HS-27A (cell line): ENCODE data around the gene NPB.
A peak's percentile ranks its signal among the peaks of the same experiment; 100 is the strongest.
"Not testable (repeated sequence)": the region's sequence is repeated elsewhere in the genome, so short reads cannot be mapped to it uniquely, and the experiment has no call there.

Experiments used
- DNase-seq: peaks from one replicate; pipeline ENCODE4 v3.0.0-alpha.2; 2012; ENCODE audit warnings: low read depth, missing footprints

NPB gene

DNA sequence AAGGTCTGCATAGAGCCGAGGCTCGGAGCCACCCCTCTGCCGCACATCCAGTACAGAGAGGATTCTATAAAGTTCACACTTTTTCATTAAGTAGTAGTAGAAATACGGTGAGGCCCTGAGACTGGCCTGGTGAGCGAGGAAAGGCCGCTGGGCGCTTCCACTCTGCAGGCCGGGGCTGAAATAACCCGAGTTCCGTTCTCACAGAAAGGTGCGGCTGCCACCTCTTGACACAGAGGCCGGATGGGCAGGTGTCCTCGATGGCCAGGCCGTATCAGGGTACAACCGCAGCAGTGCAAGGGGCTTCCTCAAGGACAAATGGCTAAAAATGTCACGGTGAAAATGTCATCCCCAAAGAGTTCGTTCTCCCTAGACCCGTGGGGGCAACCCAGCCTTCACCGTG, 9.9 kb downstream of the NPB start:
- DNase-seq = no peak

DNA sequence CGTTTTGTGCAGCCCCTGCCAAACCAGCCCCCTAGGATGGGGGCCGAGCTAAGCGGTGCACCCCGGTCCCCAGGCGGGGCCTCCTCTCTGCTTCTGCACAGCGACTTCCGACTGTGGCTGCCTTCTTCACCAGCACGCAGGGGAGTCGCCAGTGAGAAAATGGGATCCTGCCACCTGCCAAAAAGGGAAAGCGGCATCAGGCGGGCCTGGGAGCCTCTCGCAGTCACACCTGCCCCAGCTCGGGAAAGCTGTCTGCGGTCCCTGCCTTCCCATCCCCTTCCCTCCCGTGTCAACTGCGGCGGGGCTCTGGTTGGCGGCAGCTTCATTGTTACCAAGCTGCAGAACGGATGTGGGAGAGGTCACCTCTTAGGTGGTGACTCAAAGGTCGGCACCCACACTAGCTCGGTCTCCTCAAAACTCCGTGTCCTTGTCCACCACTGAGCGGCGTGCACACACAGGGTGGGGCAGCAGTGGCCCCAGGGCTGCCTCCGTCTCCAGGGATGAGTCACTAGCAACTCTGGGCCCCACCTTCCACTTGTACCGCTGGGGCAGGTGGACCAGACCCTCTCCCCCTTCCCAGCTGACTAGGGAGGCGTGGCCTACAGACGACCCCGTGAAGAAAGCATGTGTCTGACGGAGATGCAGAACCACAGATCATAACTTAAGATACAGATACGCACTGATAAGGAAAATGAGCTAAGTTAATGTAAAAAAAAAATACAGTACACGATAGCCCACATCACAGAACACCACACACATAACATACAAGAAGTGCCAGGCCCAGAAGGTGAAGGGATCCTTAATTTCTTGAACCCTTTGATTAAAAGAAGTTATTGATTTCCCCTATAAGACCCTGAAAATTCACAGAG, 10.6 kb downstream of the NPB start:
- no peak for DNase-seq

DNA sequence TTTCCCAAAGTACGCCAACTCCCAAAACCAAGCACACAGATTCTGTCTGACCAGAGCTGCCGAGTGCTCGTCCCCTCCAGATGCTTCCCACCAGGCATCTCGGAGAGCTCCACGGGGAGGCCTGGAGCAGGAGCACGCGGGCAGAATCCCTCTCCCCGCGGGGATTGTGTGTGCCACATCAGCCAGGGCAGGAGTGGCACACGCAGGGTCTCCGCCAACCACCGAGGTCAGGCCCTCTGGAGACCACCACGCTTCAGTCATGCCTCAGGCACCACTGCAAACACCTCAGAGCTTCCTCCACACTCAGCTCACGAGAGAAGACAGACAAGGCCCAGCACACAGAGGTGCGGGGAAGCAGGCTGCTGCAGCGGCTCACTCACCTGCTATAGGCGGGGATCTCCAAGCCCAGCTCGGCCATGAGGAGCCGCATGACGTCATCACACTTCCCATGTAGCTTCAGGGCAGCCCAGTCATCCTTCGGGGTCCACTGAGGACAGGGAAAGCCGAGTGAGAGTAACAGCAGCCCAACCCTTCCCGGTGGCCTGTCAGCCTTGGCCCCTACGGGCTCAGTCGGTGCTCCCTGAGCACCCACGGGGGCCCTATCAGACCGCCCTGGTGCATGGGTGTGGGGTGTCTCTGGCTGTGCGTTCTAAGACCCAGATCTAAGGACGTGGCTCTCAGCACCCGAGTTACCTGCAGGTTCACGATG, 11.5 kb downstream of the NPB start:
- DNase-seq = no peak

DNA sequence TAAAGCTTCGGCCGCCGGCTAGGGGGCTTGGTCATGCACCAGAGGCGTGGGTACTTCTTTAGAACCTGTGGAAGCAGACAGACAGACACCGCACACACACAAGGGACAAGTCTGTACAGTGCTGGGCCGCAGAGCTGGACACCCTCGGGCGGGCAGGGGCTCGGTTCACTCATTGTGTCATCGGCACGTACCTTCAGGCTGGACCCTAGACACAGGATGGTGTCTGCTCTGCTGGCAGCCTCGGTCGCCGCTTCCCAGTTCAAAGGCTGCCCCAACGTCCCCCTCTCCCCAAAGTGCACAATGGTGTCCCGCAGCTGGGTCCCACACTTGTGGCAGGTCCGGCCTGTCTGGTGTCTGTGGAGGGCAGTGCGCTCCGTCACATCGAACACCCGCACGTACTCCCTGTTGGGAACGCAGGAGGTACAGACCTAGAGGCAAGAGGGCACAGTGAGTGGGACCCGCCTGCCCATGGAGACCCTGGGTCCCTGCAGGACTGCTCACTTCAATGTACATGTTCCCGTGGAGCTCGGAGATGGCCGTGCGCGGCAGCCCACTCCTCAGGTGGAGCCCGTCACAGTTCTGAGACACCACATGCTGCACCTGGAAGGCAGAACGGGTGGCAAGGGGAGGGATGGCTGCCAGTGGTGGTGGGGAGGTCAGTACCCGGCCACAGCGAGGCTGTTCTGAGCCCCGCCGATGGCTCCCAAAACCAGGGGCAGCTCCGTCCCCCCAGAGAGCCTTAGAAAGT, 12.2 kb downstream of the NPB start:
- DNase-seq = no peak

DNA sequence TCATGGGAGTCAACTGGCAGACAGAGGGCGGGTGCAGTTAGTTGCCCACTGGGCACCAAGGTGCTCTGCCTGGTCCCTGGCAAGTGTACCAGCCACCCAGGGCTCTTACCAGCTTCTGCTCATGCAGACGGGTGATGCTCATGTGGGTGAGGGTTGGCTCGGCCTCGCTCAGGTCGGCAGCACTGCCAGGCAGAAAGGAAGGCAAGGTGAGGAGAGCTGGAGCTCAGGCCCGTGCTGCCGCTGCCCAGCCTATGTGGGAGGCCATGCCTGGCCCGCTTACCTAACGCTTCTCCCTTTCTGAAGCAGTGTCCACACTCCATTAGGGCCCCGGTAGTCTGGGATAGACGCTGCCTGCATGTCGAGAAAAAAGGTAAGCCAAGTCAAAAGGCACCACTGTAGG, 13.3 kb downstream of the NPB start:
- no peak for DNase-seq

DNA sequence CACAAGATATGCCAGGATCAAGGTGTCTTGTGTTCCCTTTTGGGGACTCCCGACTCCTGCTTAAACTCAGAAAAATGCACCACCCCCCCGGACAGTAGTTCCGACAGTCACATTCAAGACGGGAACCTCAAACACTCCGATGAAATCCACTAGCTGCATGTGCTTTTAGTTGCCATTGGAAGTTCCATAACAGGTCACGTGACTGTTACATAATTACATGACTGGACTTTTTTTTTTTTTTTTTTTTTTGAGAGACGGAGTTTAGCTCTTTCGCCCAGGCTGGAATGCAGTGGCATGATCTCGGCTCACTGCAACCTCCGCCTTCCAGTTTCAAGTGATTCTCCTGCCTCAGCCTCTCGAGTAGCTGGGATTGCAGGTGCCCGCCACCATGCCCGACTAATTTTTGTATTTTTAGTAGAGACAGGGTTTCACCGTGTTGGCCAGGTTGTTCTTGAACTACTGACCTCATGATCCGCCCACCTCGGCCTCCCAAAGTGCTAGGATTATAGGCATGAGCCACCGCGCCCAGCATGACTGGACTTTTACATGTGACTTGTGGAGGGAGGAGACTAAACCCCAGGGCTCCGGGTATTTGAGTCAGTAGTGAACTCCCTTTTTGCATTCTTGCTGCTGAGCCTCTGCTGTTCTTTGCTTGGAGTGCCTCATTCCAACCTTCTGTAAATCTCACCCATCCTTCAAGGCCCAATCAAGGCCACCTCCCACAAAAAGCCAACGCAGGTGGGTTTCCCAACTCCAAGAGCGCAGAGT, 14.4 kb downstream of the NPB start:
- DNase-seq = no peak

DNA sequence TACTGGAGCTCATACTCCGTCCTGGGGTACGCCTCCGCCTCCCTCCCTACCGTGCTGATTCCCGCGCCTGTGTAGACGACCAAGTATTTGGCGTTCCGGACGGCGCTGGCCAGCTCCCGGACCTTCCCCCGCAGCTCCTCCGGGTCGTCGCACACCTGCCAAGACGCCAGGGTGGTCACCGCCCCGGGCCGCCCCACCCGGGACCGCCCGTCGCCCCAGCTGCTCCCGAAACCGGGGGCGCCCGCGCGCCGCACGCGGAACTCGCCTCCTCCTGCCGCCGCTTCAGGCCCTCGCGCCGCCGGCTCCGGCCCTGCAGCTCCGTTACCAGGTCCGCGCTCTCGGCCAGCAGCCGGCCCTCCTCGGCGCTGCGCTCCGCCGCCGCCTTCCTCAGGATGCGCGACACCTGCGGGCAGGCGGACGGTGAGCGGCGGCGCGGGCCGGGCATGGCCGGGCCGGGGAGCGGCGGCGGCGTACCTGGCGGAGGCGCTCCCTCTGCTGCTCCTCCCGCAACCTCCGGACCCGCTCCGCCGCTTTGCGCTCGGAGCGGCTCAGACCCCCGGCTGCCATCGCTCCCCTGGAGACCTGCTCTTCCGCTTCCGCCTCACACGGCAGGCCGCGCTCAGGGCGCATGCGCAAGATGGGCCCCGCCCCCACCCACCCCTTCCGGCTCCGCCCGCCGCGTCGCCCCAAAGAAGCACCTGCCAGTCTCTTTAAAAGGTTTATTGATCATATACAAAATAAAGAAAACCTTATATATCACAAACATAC, 15.7 kb downstream of the NPB start, which contains the start of gene SIRT7:
Gene SIRT7 (minus strand): TSS at position 612 of the 768 bp plus-strand sequence. CDS start 45 bp downstream, at position 567.
- DNase-seq = peak; percentile 22

DNA sequence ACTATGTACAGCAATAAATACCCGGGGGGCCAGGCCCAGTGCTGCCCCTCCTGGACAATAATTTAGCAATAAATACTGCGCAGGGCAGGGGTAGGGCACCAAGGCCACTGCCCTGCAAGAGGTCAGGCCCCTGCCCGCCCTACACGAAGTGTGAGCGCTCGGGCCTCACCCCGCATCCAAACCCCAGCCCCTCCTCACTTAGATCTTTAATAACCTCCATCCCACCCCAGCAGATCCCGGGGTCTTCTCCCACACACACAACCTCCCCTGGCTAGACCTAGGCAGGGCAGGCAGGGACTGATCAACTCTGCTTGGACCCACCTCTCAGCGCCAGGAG, 16.3 kb downstream of the NPB start:
- DNase-seq = not testable (repeated sequence)

DNA sequence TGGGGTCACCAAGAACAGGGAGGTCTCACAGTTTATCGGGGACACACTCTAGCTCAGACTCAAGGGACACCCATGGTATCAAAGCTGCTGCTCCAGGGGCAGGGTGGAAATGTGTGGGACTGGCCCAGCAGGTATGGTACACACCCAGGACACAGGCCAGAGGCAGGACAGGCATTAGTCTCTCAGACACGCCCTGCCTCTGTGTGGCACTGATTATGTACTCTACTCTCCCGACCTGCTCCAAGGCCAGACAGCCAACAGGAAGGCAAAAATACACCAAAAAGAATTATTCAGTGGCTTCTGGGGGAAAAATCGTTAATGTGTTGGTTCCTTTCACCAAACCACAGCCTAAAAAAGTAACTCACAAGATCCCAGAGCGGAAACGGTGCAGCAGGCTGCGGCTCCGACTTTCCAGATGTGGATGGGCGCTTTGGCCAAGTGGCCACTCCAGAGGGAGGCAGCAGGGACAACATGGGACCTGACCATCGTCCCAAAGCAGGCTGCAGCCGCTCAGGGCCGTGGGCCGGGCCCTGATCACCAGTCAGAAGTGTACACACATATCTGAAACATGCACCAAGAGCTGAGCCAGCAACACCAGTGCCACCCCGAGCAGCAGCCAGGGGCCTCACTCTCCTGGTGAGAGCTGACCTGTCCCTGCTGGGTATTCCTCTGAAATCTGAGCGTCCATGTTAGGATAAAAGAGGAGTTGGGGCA, 17.0 kb downstream of the NPB start:
- DNase-seq = no peak

DNA sequence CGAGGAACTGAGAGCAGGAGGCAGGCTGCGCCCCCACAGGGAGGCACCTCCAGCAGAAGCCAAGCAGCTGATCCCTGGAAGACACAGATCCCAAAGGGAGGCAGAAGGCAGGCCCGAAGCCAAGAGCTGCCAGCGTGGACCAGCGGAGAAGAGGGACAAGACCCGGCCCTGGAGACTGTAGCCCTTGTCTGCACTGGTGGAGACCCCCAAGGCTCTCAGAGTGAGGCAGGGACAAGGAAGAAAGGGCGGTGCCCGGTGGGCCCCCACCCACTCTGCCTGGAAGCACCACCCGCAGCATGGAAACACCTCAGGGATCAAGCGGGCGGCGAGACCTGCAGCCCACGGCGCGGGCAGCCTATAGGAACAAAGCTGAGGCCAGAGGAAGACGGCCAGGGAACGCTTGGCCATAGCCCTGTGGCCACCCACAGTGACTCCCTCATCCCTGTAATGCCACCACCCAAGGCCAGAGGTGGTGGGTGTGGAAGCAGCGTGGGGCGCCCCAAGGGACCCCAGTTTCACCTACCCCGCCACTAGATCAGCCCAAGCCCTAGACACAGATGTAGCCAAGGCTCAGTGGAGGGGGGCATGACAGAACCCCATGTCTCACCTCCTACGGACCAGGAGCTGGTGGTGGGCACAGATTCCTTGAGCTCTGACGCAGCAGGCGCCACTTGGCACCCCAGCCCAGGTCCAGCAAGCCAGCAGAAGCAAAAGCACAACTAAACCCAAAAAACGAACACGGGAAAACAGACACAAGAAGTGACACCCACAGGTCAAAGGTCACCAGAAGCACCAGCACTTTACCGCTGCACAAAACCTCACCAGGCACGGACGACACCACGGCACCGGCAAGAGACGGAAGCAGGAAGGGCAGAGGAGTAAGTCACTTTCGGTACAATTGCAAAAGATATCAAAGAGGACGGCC, 18.8 kb downstream of the NPB start:
- DNase-seq = no peak

DNA sequence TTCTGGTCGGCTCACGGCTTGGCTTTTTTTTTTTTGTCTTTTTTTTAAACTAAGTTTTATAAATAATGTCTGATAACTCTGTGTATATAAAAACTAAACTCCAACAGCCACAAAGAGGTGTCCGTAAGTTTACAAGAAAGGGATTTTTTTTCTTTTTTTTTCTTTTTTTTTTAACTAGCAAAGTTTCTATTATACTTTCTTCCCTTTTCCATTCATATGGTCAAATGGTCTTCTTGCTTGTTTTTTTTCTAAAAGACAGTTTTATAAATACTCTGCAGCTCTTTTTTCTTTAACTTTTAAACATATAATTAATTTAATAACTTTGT, 19.5 kb downstream of the NPB start:
- no peak for DNase-seq

DNA sequence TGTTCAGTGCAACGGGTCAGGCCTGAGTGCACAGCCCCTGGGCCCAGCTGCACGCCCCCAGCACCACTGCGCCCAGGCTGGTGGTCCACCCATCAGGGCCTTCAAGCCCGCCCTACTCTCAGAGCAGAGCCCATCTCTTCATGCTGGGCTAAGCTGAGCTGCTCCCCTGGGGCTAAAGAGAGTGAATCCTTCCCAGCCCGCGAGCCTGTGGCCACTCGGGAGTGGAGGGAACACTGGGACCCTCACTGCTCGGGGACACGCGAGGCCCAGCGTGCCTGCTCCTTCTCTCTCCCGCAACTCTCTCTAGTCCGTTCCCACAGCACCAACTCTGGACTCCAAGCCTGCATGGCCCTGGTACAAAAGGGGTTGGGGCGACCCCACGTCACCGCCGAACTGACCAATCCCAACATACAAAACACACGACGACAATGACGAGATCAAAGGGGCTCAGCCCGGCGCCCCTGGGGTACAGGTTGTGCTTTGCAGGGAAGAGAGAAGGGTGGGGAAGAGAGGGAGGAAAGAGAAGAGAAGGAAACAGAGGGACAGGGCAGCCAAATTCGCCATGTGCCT, 20.0 kb downstream of the NPB start:
- no peak for DNase-seq

DNA sequence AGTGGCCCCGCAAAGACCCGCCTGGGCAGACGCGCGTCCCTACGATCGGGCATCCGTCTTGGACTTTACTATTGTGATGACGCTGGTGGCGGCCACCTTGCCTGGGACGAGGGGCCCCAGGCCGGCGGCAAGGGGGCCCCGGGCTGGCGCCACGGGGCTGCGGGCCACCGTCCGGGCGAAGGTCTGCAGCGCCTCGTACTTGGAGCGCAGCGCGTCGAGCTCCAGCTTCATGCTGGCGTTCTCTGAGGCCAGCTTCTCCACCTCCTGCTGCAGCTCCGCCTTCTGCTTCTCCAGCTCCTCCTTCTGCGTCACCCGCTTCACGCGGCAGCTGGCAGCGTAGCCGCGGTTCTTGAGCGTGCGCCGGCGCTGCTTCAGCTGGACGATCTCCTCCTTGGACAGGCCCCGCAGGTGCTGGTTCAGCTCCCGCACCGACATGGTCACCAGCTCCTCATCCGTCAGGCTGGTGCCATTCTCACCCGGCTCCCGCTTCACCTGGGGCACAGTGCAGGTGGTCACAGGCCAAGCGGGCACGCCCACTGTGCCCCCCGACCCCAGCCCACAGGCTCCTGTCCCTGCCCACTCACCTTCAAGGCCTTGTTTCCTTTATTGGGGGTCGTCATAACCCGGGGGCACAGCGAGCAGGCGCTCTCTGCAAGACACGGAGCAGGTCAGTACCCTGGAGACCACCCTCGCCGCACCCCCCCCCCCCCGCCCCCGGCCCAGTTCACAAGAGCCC, 20.7 kb downstream of the NPB start:
- no peak for DNase-seq

DNA sequence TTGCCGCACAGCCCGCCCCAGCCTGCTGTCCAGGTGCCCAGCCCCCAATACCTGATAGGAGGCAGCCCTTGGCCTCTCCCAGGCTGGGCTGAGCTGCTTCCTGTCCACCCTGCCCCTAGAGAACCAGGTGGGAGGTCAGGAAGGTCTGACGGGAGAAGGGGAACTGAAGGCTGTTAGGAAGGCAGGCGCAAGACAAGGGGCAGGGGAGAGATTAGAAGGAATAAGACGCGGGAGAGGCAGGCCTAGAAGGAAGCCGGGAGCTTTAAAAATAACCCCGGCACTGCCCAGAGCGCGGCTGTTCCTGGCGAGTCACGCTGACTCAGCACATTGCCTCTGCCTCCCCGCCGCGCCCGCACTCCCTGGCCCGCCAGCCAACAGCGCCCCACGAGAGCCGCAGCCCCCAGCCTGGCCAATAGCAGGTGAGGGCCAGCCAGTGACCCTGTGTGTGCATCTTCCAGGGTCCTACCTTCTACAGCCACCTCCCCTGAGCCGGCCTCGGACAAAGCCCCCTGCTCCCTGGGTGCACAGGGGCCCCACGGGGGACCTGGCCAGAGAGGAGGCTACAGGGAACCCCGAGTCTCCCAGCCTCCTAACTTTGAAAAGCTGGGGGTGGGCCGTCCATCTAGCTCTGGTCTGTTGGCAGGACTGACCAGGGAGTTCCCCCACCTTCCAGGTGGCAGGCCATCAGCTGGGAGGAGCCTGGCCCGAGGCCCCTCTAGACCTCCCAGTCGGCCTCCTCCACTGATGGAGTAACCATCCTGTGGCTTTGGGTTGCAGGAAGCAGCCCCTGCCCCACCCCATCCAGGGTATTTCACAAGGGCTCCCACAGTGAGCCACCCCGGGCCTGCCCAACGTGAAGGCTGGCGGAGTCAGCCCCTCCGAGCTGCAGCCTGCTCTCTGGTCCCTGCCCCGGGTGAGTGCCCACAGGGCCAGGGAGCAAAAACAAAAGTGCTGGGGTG, 21.5 kb downstream of the NPB start:
- no peak for DNase-seq

DNA sequence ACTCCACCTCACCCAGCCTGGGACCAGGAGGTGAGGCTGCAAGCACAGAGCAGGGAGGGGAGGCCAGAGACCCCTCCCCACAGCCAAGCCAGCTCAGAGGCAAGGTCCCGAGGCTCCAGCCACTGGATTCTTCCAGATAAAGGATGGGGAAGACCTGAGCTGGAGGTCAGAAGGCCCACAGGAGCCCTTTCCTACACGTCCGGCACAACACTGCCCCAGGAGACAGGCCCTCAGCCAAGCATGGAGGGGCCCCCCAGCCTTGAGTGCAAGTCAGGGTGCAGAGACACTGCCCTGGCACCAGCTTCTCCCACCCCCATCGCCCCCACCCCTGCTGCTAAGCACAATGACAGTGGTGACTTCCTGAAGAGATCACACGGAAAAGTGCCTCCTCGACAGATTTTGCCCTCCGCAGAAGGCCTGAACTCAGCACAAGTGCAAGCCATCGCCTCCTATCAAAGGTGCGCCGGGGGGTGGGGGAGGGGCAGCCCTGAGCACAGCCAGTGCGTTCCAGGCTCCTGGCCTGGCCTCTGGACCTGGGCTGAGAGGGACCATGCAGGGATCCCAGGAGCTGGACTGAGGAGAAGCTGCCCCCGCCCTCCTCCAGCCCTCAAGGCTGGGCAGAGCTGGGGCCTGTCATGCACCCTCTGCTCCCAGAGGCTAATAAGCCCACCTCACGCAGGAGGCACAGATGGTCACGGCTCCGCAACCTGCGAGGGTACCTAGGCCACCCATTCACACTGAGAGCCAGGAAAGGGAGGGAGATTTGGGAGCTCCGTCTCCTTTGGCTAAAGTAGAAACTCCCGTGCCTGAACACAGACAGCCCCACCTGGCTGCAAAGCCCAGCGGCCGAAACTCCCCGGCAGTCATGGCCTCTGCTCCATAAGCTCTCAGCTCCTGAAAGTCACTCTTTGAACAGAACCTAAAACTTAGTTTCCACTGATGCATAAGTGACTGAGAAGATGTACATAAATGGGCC, 22.8 kb downstream of the NPB start:
- no peak for DNase-seq

DNA sequence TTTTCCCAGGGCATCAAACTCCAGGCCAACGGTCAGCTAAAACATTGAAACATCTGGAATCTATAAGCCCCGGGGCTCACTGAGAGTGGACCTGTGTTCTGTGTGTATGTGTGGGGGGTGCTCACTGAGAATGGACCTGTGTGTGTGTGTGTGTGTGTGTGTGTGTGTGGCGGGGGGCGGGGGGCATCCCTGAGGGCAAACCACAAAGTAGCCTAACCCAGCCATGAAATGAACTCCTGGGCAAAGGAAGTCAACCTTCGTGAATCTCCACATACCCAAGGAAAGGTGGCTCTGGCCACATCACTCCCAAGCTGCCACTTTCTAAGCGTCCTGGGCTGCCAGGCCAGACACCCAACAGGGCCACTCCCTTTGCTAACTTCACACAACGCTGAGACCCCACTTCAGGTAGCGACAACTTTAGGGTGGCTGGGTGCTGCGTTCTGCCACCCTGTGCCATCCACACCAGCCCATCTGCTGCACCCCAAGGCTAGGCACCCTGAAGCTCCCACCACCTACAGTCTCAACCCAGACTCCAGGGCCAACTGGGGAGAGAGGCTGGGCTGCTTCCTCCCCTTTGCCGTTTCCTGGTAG, 23.9 kb downstream of the NPB start:
- no peak for DNase-seq
